HUES6 (cell line): Measurements from ENCODE around the gene CUBN.

Experiments
- H3K27ac ChIP-seq: 2 replicates; pipeline ENCODE4 v1.7.0; 2013; ENCODE audit warnings: low read depth, mild to moderate bottlenecking, low read length, inconsistent platforms
- H3K27me3 ChIP-seq: 2 replicates; pipeline ENCODE4 v1.6.1; 2013; ENCODE audit warnings: low read length; ENCODE audit not compliant: control insufficient read depth, insufficient read depth
- H3K36me3 ChIP-seq: 2 replicates; pipeline ENCODE4 v1.6.1; 2013; ENCODE audit warnings: low read length; ENCODE audit not compliant: control insufficient read depth, insufficient read depth
- H3K4me1 ChIP-seq: 2 replicates; pipeline ENCODE4 v1.6.1; 2013; ENCODE audit warnings: low read length; ENCODE audit not compliant: control insufficient read depth, insufficient read depth
- H3K4me3 ChIP-seq: 2 replicates; pipeline ENCODE4 v1.5.1; 2013; ENCODE audit warnings: low read depth, low read length
- H3K9ac ChIP-seq: one replicate; pipeline ENCODE4 v1.6.1; 2013; ENCODE audit warnings: mild to moderate bottlenecking, low read length
- H3K9me3 ChIP-seq: 2 replicates; pipeline ENCODE4 v1.6.1; 2013; ENCODE audit warnings: low read depth, low read length; ENCODE audit not compliant: control insufficient read depth, insufficient read depth

Gene CUBN

DNA sequence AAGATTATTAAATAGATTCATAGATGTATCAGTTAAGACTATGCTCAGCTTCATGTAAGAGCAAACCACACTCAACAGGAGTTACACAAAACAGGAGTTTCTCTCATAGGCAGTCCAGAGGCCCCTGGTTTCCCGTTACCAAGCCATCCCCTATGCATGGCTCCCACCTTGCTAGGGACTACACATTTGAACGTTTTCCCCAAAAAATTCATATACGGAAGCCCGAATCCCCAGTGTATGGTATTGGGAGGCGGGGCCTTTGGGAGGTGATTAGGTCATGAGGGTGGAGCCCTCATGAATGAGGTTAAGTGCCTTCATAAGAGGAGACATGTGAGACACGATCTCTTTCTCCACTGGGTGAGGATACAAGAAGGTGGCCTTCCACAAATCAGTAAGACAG lies 341.5 kb downstream of the CUBN start:
- H3K4me3 ChIP-seq, result no peak overlapping the region
- no peaks in the 10 kb centered on the region for H3K4me1 ChIP-seq
- 0 out of 2 replicates have a peak, but pooled peaks cover 2% of the 10 kb centered on the region for H3K9me3 ChIP-seq
- no peaks in the 10 kb centered on the region for H3K27me3 ChIP-seq
- peaks cover 4% of the 10 kb centered on the region for H3K36me3 ChIP-seq
- H3K27ac ChIP-seq, result no peak overlapping the region
- no peak overlapping the region for H3K9ac ChIP-seq

DNA sequence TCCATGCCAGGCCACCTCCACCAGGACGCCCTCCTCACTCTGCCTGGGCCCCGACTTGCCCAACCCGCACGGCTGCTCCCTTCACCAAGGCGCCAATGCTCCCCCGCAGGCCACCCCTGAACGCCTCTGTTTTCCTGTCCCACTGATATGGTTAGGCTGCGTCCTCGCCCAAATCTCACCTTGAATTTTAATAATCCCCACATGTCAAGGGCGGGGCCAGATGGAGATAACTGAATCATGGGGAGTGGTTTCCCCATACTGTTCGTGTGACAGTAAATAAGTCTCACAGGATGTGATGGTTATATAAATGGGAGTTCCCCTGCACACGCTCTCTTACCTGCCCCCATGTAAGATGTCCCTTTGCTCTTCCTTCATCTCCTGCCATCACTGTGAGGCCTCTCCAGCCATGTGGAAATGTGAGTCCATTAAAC lies 342.2 kb downstream of the CUBN start:
- Histone ChIP-seq H3K27me3 (no peaks in the 10 kb centered on the region), H3K36me3 (peaks cover 4% of the 10 kb centered on the region), H3K4me1 (no peaks in the 10 kb centered on the region), H3K9ac (no peak overlapping the region), H3K27ac (no peak overlapping the region), H3K4me3 (no peak overlapping the region), H3K9me3 (0 out of 2 replicates have a peak, but pooled peaks cover 2% of the 10 kb centered on the region)

DNA sequence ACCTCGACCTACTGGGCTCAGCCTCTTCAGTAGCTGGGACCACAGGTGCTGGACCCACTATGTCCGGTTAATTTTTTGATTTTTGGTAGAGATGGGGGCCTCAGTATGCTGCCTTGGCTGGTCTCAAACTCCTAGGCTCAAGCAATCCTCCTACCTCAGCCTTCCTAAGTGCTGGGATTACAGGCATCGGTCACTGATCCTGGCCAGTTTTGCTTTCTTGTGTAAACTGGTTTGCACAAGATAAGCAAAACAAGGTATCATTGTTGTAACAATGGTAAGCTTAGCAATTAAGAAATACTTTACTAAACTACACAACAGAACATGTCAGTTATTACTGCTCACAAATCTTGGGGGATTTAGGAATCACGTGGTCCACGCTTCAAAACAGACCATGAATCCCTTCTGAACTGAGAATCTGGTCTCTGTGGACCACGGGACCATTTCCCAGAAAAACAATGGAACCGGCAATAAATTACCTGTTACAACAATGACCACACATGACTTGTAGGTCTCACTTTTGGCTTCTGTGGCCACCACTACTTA lies 349.2 kb downstream of the CUBN start:
- Histone ChIP-seq H3K27ac (no peak overlapping the region), H3K9ac (no peak overlapping the region), H3K4me1 (peaks cover 24% of the 10 kb centered on the region), H3K9me3 (0 out of 2 replicates have a peak, but pooled peaks cover 2% of the 10 kb centered on the region), H3K27me3 (no peaks in the 10 kb centered on the region), H3K4me3 (no peak overlapping the region), H3K36me3 (0 out of 2 replicates have a peak, but pooled peaks cover 5% of the 10 kb centered on the region)

DNA sequence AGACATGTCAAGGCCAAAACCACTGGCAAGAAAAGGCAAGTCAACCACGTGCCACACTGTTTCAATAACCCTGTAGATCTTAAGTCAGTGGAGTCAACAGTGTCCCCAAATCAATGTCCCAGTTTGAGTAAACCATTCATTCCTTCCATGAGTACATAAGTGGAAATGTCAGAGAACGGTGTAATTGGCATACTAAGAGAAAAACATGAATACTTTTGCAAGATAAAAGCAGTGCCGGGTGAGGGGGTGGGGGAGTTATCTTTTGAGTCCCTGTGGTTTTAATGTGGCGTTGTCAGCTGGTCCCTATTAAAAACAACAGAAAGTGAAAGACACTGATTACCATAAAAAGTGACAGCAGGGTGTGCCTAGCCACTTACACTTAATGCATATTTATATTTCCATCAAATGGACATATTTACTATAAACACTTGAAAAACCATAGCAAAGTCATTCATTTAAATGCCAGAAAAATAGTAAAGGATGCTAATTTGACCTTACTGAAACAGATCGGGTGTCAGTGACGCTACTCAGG lies 350.2 kb downstream of the CUBN start:
- Histone ChIP-seq H3K4me1 (peaks cover 24% of the 10 kb centered on the region), H3K27me3 (no peaks in the 10 kb centered on the region), H3K36me3 (0 out of 2 replicates have a peak, but pooled peaks cover 5% of the 10 kb centered on the region), H3K27ac (no peak overlapping the region), H3K9ac (no peak overlapping the region), H3K4me3 (no peak overlapping the region), H3K9me3 (no peaks in the 10 kb centered on the region)

DNA sequence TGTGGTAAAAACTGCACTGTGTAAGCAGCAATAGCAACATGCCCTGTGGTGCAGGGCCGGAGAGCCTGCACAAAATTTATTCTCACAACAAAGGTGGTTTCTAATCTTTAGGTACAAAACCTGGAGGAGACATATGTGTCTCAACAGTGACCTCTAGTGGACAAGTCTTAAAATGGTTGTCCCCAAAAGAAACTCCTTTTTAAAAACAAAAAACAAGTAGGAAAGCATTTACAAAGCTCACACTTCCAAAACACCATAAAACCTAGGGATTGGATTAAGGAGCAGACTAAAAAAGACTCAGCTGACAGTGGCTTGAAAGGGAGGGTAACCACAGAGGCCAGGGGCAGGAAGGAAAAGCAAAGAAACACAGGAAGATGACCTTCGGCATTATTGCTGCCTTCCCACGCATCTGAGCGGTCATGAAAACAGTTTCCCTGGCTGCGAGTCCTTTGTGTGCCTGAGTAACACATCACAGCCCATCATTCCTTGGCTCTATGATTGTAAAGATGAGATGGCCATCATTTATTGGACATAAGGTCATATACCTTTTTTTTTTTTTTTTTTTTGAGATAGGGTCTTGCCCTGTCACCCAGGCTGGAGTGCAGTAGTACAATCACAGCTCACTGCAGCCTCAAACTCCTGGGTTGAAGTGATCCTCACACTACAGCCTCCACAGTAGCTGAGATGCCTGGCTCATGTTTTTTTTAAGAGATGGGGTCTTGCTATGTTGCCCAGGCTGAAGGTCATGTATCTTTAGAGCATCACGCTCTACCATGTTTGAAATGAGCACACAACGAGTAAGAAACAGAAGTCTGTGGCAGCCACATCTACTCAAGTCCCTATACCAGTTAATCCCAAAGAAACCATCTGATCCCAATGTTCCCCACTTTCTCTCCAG lies 351.9 kb downstream of the CUBN start:
- Histone ChIP-seq H3K9ac (no peak overlapping the region), H3K27ac (no peak overlapping the region), H3K4me1 (peaks cover 24% of the 10 kb centered on the region), H3K4me3 (no peak overlapping the region), H3K36me3 (0 out of 2 replicates have a peak, but pooled peaks cover 5% of the 10 kb centered on the region), H3K27me3 (no peaks in the 10 kb centered on the region), H3K9me3 (no peaks in the 10 kb centered on the region)

DNA sequence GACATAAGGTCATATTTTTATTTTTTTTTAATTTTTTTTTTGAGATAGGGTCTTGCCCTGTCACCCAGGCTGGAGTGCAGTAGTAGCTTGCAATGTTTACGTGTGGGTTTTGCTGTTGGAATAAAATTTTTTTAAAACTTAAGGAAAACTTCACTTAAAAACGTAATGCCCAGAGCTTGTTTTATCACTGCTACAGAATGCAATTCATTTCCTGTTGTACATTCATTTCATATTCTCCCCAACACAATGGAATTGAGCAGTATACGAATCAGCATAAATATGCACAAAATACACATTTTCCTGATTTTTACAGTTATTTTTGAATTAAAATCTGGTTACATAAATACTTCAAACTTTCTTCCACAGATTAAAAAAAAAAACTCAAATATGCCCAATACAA lies 352.7 kb downstream of the CUBN start:
- H3K9ac ChIP-seq, result no peak overlapping the region
- no peak overlapping the region for H3K4me3 ChIP-seq
- no peaks in the 10 kb centered on the region for H3K27me3 ChIP-seq
- H3K4me1 ChIP-seq, result peaks cover 24% of the 10 kb centered on the region
- H3K36me3 ChIP-seq, result 0 out of 2 replicates have a peak, but pooled peaks cover 5% of the 10 kb centered on the region
- no peaks in the 10 kb centered on the region for H3K9me3 ChIP-seq
- H3K27ac ChIP-seq, result no peak overlapping the region
